AG08395 (cell line): ENCODE measurements around the gene FAM131A.

ENCODE experiments used
- DNase-seq: peaks from one replicate; pipeline ENCODE4 v3.0.0; 2012; ENCODE audit warnings: mixed read lengths, low spot score

FAM131A gene, protein sequence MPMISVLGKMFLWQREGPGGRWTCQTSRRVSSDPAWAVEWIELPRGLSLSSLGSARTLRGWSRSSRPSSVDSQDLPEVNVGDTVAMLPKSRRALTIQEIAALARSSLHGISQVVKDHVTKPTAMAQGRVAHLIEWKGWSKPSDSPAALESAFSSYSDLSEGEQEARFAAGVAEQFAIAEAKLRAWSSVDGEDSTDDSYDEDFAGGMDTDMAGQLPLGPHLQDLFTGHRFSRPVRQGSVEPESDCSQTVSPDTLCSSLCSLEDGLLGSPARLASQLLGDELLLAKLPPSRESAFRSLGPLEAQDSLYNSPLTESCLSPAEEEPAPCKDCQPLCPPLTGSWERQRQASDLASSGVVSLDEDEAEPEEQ

DNA sequence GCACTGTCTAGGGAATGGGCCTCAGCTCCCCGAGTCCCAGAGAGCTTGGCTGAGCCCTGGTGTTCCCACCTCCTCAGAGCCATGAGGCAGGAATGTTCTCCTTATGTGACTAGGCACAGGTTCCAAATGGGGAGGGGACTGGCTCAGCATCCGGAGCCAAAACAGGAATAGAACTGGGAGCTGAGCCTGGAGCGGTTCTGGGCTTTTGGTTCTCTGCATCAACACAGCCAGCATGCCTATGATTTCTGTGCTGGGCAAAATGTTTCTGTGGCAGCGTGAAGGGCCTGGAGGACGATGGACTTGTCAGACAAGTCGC lies at the start of gene FAM131A:
Gene FAM131A (plus strand): TSS at position 202 of the 316 bp plus-strand sequence. CDS start 31 bp downstream, at position 233.
- no peak for DNase-seq

- DNase-seq: peak; percentile 74
Observed at GRCh38 chr3:184289426-184289938, 47.9 kb upstream of the FAM131A start.

GRCh38 chr3:184290331-184290730 lies 47.1 kb upstream of the FAM131A start:
- no peak for DNase-seq

GRCh38 chr3:184291044-184291737 lies 46.2 kb upstream of the FAM131A start:
- DNase-seq: no peak

GRCh38 chr3:184291738-184292445 lies 45.5 kb upstream of the FAM131A start:
- DNase-seq: no peak

DNA sequence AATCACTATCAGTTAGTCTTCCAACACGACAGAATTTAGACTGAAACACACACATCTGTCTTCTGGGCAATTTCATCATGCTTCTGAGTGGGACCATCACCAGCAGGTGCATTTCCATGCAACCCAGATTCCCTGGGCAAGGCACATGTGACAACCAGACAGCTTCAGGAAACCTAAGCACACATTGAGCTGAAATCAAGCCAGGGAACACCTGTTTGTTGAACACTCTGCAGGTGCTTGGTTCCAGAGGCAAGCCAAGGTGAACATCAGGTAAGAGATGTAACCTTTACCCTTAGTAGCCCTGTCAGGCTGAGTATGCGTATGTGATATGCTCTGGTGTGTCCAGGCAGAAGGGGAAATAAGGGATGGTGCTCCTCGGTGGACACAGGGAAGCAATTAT lies 41.6 kb upstream of the FAM131A start:
- DNase-seq: no peak

DNA sequence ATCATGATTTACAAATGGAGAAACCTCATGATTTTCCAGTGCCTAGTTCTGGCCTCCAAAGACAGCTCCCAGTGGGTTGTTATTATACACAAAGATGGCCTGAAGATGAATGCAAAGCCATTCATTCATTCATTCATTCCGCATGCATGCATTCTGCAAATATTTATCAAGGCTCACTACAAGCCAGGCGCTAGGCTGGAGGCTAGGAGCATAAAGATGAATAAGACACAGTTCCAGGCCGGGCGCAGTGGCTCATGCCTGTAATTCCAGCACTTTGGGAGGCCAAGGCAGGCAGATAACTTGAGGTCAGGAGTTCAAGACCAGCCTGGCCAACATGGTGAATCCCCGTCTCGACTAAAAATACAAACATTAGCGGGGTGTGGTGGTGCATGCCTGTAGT lies 40.8 kb upstream of the FAM131A start:
- DNase-seq: no peak

DNA sequence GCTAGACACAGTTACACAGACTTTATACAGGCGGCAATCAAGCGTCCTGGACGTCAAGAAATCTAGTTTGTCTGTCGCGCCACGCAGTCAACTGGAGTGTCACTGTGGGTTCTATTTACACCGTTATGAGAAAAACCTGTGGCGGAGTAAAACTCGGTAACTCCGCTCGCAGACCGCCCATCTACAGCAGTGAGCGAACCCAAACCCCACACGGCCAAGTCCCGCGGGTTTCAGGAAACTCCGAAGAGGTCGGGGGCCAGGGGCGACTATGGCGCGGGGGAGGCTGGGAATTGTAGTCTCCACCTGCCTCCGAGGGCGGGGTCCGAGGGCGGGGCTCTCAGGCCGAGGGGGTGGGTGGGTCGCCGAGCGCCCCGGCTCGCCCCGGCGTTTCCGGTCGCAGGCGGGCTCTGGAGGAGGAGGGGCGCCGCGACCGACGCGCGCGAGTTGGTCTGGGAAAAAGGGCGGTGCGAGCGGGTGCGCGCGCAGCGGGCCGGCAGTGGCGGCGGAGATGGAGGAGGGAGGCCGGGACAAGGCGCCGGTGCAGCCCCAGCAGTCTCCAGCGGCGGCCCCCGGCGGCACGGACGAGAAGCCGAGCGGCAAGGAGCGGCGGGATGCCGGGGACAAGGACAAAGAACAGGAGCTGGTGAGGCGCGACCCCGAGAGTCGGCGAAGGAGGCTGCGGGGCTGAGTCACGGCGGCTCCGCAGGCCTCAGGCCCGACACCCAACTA lies 38.5 kb upstream of the FAM131A start, which contains the start of gene PSMD2:
Gene PSMD2 (plus strand): TSS at position 483 of the 729 bp plus-strand sequence. CDS start 26 bp downstream, at position 509.
- peak; percentile 99 for DNase-seq

- no peak for DNase-seq
Observed at GRCh38 chr3:184299488-184300377, 37.7 kb upstream of the FAM131A start.

GRCh38 chr3:184300378-184300720 lies 37.1 kb upstream of the FAM131A start:
- no peak for DNase-seq

- DNase-seq: no peak
Observed at GRCh38 chr3:184305577-184305976, 31.8 kb upstream of the FAM131A start.

- no peak for DNase-seq
Observed at GRCh38 chr3:184306341-184306972, 30.9 kb upstream of the FAM131A start.

DNA sequence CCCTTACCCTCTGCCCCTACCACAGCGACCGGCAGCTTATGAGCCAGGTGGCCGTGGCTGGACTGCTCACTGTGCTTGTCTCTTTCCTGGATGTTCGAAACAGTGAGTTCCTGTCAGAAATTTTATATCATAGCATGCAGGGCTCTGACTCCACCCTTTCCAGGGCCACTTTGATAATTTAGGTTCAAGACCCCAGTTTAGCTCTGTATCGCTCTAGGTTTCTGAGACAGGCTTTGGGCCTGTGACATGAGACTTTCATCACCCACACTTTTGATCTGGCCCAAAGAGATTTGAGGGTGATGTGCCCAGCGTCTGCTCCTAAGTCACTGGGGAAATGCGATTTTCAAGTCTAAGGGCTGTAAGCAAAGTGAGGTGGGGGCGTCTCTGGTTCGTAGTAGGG lies 29.5 kb upstream of the FAM131A start:
- DNase-seq: no peak

GRCh38 chr3:184308744-184309143 lies 28.7 kb upstream of the FAM131A start:
- no peak for DNase-seq

DNA sequence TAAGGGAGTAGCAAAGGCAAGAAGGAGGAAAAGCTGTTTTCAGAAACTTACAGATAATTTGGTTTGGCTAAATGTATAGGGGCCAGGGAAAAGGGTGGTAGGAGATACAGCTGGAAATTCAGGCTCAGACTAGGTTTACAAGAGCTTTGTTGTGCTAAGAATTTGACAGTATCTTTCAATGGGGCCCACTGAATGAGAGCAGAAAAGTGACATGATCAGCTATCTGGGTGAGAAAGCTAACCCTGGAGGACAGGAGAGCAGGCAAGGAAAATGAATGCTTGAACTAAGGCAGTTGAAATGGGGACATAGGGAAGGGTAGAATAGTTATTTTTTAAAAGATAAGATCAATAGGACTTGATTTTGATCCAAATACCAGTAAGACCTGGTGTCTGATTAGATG lies 25.8 kb upstream of the FAM131A start:
- no peak for DNase-seq

DNA sequence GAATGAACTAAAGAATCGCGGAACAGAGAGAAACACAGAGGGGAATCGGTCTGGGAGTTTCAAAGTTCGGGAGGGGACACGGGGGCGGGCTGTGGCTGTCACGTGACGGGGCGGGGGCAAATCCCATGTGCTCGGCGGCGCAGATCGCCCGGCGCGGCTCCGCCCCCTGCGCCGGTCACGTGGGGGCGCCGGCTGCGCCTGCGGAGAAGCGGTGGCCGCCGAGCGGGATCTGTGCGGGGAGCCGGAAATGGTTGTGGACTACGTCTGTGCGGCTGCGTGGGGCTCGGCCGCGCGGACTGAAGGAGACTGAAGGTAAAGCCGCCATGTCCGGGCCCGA lies 23.1 kb upstream of the FAM131A start, which contains the start of gene EIF4G1:
Gene EIF4G1 (plus strand): TSS at position 244 of the 337 bp plus-strand sequence. CDS start 1,191 bp downstream, outside the sequence.
- peak; percentile 98 for DNase-seq

DNA sequence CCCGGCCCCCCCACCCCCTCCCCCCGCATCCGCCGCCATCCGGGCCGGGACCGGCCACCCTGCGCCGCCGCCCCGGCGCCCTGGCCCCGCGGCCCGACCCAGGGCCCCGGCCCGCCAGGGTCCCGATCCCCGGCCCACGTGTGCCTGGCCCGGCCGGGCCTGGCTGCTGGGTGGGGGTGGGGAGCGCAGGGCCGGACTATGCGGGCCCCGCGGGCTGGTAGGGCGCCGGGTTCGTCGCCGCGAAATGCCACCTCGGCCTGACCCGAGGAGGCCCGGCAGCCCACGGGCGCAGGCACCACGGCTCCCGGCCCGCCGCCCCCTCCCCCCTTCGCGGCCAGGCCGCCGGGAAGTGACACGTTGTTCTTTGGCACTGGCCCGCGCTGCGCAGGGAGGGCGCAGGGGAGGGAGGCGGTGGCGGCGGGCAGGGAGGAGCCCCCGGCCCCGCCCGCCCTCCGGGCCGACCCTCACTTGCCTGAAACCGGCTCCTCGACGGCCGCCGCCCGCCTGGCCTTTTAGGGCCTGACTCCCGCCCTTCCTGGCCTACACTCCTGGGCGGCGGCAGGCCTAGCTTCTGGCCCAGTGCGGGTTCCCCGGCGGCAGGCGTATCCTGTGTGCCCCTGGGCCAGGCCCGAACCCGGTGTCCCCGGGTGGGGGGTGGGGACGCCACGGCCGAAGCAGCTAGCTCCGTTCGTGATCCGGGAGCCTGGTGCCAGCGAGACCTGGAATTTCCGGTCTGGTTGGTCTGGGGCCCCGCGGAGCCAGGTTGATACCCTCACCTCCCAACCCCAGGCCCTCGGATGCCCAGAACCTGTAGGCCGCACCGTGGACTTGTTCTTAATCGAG lies 22.5 kb upstream of the FAM131A start:
- DNase-seq: peak; percentile 85

- no peak for DNase-seq
Observed at GRCh38 chr3:184315543-184315867, 21.9 kb upstream of the FAM131A start.

GRCh38 chr3:184315871-184316661 lies 21.3 kb upstream of the FAM131A start:
- no peak for DNase-seq
